Epithelial cell of proximal tubule (primary cell): Measurements from ENCODE around the gene ANKRD52. TPM values are rescaled to one million over a fixed set of nuclear protein-coding genes. Genes with fewer than 3 reads are reported as not detected.

ENCODE experiments used
- DNase-seq: peaks from one replicate; pipeline ENCODE4 v3.0.0-alpha.2; 2011; ENCODE audit warnings: low read depth
- H3K4me3 ChIP-seq: 2 replicates; pipeline ENCODE4 v1.5.1; 2011; ENCODE audit warnings: low read depth, mild to moderate bottlenecking, low read length
- total RNA-seq: library from RNA; depleted of rRNA; stranded (reverse); fragments of >200 nt; gene quantifications from 2 replicates; pipeline ENCODE4 v1.2.3, GENCODE V29; 2015
- TF ChIP-seq, protein P1 (sequence below): conservative IDR thresholded peaks from 2 replicates; pipeline ENCODE4 v1.5.1; 2012; ENCODE audit warnings: low read depth, mild to moderate bottlenecking, low read length

The ANKRD52 gene
- total RNA-seq, 1 donor from 2014 or later: 29.6 TPM

DNA sequence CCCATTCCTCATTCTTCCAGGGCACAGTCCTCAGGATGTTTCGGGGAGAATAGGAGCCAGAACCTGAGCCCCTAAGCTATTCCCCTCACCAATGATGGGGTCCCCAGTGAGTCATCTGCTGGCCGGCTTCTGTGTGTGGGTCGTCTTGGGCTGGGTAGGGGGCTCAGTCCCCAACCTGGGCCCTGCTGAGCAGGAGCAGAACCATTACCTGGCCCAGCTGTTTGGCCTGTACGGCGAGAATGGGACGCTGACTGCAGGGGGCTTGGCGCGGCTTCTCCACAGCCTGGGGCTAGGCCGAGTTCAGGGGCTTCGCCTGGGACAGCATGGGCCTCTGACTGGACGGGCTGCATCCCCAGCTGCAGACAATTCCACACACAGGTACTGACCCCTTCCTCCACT lies 27.0 kb downstream of the ANKRD52 start:
- DNase-seq: no peak
- H3K4me3 ChIP-seq: no peak overlapping the region
- TF ChIP-seq, protein P1, sequence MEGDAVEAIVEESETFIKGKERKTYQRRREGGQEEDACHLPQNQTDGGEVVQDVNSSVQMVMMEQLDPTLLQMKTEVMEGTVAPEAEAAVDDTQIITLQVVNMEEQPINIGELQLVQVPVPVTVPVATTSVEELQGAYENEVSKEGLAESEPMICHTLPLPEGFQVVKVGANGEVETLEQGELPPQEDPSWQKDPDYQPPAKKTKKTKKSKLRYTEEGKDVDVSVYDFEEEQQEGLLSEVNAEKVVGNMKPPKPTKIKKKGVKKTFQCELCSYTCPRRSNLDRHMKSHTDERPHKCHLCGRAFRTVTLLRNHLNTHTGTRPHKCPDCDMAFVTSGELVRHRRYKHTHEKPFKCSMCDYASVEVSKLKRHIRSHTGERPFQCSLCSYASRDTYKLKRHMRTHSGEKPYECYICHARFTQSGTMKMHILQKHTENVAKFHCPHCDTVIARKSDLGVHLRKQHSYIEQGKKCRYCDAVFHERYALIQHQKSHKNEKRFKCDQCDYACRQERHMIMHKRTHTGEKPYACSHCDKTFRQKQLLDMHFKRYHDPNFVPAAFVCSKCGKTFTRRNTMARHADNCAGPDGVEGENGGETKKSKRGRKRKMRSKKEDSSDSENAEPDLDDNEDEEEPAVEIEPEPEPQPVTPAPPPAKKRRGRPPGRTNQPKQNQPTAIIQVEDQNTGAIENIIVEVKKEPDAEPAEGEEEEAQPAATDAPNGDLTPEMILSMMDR: no peak

DNA sequence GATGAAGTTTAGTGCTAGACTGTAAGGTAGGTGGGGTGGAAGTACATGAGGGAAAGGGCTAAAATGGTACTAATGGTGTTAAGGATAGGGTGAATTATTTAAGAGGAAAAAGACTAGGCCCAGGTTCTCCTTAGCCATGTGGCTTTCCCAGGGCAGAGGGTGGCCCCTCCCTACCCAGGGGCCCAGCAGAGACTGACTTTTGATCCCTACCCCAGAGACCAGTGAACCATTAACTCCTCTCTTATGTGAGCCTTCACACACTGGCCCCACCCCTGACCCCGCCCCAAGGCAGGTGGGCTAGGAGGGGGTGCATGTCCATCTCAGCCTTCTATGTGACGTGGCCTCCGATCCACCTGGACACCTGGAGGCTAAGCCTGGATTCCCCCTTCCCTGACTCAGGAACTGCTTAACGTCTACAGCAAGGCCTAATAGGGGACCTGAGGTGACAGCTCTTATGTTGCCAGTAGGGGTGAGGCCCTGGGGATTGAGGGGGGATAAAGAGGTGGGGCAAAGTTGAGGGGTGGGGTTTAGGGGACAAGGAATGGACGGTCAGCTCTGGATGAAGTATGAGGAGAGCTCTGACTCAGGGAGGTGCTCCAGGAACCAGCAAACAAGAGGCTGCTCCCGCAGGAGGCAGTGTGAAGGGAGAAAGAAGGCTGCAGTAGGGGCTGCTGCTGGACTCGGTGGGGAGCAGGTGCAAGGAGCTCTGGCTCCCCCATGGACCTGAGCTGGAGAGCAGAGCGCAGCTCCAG lies 27.6 kb downstream of the ANKRD52 start:
- DNase-seq: no peak
- TF ChIP-seq, protein P1: no peak
- no peak overlapping the region for H3K4me3 ChIP-seq

DNA sequence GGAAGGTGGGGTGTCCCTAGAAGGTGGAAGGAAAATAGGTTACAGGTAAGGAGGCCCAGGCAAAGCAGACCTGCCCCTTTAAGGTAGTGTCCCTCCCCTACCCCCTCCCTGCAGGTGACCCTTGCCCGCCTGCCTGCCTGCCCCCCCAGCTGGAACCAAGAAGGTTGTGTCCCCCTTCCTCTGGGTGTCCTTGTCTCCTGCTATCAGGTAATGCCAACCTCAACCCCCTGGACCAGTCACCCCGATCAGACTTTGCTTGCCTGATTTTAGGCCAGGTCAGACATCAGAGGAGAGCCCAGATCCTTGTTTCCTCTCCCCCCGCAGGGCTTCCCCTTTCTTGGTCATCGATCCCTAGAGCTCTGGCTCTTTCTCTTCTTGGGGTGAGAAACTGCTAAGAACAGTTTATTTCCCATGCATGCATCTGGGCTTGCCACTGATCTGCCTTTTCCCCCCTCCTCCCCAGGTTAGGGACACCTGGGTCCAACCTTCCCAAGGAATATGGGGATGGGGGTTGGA lies 28.2 kb downstream of the ANKRD52 start, which contains the start of gene SLC39A5:
SLC39A5 (plus strand) TSS at position 136 of the 516 bp plus-strand sequence. CDS start 1,224 bp downstream, outside the sequence.
- TF ChIP-seq, protein P1: no peak
- H3K4me3 ChIP-seq: no peak within 1 kb of the TSS
- DNase-seq: no peak

DNA sequence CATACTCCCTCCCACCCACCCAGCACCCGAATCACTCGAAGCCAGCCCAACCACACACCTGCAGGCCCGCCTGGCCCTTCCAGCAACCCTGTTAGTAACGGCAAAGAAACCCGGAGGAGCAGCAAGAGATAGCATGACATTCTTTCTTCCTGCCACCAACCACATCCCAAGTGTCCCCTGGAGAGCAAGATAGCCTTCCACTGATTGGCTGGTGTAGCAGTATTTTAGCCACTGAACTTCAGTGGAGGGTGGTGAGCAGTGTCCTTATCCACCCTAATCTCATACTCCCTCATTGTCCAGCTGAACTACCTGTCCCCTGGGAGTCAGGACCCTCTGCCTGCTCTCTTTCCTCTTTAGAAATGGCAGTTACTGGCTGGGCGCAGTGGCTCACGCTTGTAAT lies 29.1 kb downstream of the ANKRD52 start:
- TF ChIP-seq, protein P1: no peak
- no peak overlapping the region for H3K4me3 ChIP-seq
- DNase-seq: no peak

DNA sequence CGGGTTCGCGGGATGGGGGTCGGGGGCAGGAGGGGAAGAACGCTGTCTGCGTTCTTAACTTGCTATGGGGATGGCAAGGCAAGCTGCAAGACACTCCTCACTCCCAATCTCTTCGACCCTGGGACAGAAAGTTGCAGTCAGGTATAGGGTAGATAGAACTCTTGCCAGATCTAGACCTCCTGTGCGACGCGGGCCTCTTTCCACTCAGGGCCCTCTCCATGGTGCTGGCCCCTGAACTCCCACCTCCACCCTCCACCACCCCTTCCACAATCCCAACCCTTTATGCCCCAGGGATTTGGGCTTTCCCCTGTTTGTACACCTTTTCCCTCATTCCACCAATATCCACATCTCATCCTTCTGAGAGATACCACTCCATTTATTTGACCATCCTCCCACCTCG lies 33.2 kb downstream of the ANKRD52 start:
- no peak for DNase-seq
- H3K4me3 ChIP-seq: peak overlapping the region; percentile 75
- TF ChIP-seq, protein P1: no peak

DNA sequence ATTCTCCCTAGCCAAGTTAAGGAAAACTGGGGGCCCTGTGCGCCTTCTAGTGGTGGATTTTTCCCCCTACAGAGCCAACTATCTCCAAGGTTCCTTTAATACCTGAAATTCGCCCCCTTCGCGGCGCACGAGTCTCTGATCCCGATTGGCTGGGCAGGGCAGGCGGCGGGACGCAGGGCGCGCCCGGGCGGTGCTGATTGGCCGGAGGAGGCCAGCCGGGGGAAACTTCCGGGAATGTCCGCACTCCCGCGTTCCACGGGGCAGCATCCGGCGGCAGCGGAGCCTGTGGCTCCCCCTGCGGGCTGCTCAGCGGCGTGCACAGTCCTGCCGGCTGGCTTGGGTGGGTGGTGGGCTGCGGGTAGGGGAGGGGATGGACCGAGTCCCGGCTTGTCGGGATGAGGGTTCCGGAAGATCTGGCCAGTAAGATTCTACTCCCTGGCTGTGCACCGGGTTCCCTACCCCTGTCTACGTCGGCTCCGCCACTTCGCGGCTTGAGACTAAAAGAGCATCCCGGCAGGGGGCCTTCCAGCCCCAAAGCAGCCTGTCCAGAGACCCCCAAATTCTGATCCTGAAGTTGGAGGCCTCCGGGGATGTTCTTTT lies 34.0 kb downstream of the ANKRD52 start, which contains the start of gene NABP2:
NABP2 (plus strand) TSS at position 241 of the 600 bp plus-strand sequence. CDS start 515 bp downstream, outside the sequence.
- peak; percentile 75 for DNase-seq
- H3K4me3 ChIP-seq: peak within 1 kb of the TSS; percentile 75
- TF ChIP-seq, protein P1: peak; percentile 88
